T-helper 2 cell treated with Interferon-gamma antibody and Interleukin-4, amounts not matched to agents 5 μg/mL and 100 μg/mL, for 36 hours (primary cell): ENCODE results near the gene CPLX3.

Experiments used
- DNase-seq: peaks from one replicate; pipeline ENCODE4 v3.0.0; 2021; ENCODE audit warnings: low spot score
- H3K27ac Mint-ChIP-seq: one replicate; pipeline ENCODE4 v1.8.0; 2021; ENCODE audit warnings: mild to moderate bottlenecking, mixed read lengths
- H3K27me3 Mint-ChIP-seq: one replicate; pipeline ENCODE4 v1.8.0; 2021; ENCODE audit warnings: low read depth, mixed read lengths
- H3K36me3 Mint-ChIP-seq: one replicate; pipeline ENCODE4 v1.8.0; 2021; ENCODE audit warnings: low read depth, mixed read lengths
- H3K4me1 Mint-ChIP-seq: one replicate; pipeline ENCODE4 v1.8.0; 2021; ENCODE audit warnings: low read depth, mixed read lengths
- H3K4me3 Mint-ChIP-seq: one replicate; pipeline ENCODE4 v1.8.0; 2022; ENCODE audit warnings: mild to moderate bottlenecking, moderate library complexity, mixed read lengths
- H3K9me3 Mint-ChIP-seq: one replicate; pipeline ENCODE4 v1.8.0; 2021; ENCODE audit warnings: mixed read lengths

CPLX3 gene

DNA sequence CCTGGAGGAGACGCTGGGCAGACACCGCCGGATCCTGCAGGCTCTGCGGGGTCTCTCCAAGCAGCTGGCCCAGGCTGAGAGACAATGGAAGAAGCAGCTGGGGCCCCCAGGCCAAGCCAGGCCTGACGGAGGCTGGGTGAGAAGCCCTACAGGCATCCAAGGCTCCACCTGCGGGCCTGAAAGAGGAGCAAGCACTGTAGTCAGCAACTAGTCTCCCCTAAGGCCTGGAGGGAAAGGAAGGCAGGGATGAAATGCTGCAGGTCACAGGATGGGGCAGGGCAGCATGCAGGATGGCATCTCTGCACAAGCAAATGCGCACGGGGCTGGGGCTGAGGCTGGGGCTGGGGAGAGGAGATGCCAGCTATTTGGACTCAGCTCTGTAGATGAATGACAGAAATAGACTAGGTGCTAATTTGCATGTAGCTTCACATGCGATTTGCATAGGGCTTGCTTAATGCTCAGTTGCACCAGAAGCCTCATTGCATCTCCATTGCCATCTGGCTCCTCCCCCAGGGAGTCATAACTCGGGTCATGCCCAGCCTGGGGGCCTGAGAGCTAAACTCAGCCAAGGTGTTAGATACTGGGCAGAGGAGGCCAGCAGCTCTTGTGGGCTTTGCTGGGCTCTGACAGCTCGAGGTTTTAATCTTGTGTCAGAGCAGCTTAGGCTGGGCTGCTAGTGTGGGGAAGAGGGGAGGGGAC, 5.2 kb upstream of the CPLX3 start:
- peaks cover 5% of the 10 kb centered on the region for H3K27me3 Mint-ChIP-seq
- peaks cover 11% of the 10 kb centered on the region for H3K4me1 Mint-ChIP-seq
- H3K36me3 Mint-ChIP-seq, result no peaks in the 10 kb centered on the region
- no peak for DNase-seq
- H3K4me3 Mint-ChIP-seq, result no peak overlapping the region
- no peaks in the 10 kb centered on the region for H3K9me3 Mint-ChIP-seq
- H3K27ac Mint-ChIP-seq, result no peak overlapping the region

DNA sequence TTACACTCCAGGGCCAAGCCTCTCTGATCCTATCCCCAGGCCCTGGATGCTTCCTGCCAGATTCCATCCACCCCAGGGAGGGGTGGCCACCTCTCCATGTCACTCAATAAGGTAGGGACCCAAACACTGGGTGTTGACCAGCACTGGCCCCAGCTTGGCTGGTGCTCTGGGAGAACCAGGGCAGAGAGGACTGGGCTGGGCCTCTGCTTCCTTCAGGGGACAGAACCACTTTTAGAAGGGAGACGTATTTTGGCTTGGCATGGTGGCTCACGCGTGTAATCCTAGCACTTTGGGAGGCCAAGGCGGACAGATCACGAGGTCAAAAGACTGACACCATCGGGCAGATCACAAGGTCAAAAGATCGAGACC, 4.7 kb upstream of the CPLX3 start:
- H3K36me3 Mint-ChIP-seq, result no peaks in the 10 kb centered on the region
- no peaks in the 10 kb centered on the region for H3K9me3 Mint-ChIP-seq
- peaks cover 11% of the 10 kb centered on the region for H3K4me1 Mint-ChIP-seq
- DNase-seq, result no peak
- H3K27me3 Mint-ChIP-seq, result peaks cover 5% of the 10 kb centered on the region
- H3K27ac Mint-ChIP-seq, result no peak overlapping the region
- H3K4me3 Mint-ChIP-seq, result no peak overlapping the region

DNA sequence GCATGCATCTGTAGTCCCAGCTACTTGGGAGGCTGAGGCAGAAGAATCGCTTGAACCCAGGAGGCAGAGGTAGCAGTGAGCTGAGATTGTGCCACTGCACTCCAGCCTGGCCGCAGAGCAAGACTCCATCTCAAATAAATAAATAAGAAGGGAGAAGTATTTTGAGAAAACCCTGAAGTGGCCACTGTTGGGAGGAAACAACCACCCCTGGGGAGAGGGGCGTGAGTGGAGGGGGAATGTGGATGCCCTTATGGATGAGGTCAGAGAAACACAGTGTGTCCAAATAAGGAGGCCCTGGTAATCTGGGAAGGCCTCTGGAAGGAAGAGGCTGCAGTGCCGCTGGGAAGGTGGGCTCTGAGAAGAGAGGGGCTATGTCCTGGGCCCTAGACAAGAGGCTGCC, 4.2 kb upstream of the CPLX3 start:
- no peak overlapping the region for H3K27ac Mint-ChIP-seq
- peaks cover 9% of the 10 kb centered on the region for H3K27me3 Mint-ChIP-seq

DNA sequence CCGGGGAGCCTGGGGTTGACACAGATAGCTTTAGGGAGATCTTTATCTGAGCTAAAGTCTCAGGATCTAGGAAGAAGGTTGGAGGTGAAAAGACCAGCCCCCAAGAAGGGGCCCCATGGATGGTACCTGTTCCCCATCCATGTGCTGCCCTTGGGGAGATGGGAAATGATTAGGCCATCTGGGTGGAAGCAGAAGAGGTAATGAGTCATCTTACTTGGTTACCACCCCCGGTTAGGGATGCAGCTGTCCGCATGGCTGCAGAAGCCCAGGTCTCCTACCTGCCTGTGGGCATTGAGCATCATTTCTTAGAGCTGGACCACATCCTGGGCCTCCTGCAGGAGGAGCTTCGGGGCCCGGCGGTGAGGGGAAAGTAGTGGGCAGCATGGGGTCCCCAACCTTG, 3.1 kb upstream of the CPLX3 start:
- H3K36me3 Mint-ChIP-seq, result no peaks in the 10 kb centered on the region
- H3K4me1 Mint-ChIP-seq, result peaks cover 8% of the 10 kb centered on the region
- no peak overlapping the region for H3K4me3 Mint-ChIP-seq
- no peaks in the 10 kb centered on the region for H3K9me3 Mint-ChIP-seq
- no peak for DNase-seq
- H3K27me3 Mint-ChIP-seq, result peaks cover 17% of the 10 kb centered on the region
- no peak overlapping the region for H3K27ac Mint-ChIP-seq

More for the DNA sequence above, 4.2 kb upstream of the CPLX3 start:
- Mint-ChIP-seq H3K9me3 (no peaks in the 10 kb centered on the region), H3K4me3 (no peak overlapping the region), H3K4me1 (peaks cover 11% of the 10 kb centered on the region), H3K36me3 (no peaks in the 10 kb centered on the region)
- no peak for DNase-seq

DNA sequence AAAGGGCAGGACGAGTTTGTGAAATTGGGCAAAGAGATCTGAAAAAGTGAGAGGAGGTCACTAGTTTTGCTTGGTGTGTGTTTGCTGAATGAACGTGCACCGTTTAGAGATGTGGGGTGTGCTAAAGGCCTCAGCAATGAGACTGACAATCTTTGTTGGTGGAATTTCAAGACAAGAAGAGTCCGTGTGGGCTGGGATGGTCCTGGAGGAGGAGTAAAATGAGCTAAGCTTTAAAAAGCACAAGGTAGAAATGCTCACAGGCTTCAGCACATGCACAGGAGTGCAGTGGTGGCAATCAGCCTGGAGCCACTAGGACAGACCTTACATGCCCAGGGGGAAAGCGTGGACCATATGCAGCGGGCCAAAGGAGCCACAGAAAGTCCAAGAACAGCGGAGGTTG, 1.5 kb upstream of the CPLX3 start:
- Mint-ChIP-seq H3K4me1 (peaks cover 4% of the 10 kb centered on the region), H3K9me3 (no peaks in the 10 kb centered on the region), H3K27ac (no peak overlapping the region), H3K4me3 (no peak overlapping the region), H3K36me3 (no peaks in the 10 kb centered on the region), H3K27me3 (peaks cover 20% of the 10 kb centered on the region)
- DNase-seq, result no peak

DNA sequence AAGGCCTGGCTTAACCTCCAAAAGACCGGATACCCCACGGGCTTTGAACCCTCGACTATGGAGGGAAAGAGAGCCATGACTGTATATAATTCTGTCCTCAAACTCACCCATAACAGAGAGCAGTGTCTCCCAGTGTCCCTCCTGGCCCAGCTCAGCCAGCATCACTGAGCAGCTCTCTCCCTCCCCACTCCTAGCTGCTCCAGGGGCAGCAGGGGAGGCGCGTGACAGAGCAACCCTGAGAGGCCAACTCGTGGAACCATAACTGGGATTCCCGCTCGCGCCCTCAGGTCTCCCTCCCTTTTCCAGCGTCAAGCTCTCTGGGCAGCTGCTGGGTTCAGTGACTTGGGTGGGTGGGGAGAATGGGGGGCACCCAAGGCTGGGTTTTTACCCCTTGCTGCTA, 561 bp upstream of the CPLX3 start:
- DNase-seq, result no peak
- Mint-ChIP-seq H3K4me1 (peaks cover 4% of the 10 kb centered on the region), H3K27me3 (peaks cover 20% of the 10 kb centered on the region), H3K27ac (no peak overlapping the region), H3K36me3 (no peaks in the 10 kb centered on the region), H3K4me3 (no peak overlapping the region), H3K9me3 (no peaks in the 10 kb centered on the region)

DNA sequence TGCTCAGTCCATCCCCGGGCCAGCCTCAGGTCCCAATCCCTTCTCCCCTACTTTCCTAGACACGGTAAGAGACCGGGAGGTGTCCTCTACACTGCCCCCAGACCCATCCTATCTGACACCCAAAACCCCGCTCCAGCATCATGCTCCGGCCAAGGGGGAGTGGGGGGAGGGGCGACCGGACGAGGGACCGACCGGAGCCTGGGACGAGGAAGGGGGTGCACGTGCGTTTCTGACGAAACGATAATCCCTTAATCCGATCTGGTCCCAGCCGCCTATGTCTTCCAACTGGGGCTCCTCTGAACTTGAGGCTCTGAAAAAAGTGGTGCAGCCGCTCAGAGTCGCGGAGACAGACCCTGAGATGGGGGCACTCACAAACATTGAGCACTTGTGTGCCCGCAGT, 494 bp downstream of the CPLX3 start:
- H3K4me3 Mint-ChIP-seq, result no peak overlapping the region

DNA sequence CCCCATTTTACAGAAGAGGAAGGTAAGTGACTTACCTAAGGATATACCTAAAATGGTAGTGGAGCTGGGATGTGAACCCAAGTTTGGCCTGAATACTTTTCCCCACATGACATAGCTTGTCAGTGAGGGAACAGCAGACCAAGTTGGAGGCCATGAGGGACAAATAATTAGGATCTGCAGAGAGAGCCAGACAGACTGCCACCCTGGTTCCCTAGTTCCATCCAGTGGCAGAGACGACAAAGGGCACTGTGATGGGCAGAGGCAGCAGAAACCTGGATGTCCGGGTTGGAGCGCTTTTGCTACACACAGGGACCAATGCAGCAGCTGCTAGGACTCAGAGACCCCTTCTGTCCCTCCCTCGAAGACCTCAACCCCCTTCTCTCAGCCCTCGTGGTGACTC, 1.2 kb downstream of the CPLX3 start:
- peaks cover 4% of the 10 kb centered on the region for H3K4me1 Mint-ChIP-seq
- no peaks in the 10 kb centered on the region for H3K9me3 Mint-ChIP-seq
- H3K4me3 Mint-ChIP-seq, result no peak overlapping the region
- DNase-seq, result no peak
- no peaks in the 10 kb centered on the region for H3K36me3 Mint-ChIP-seq
- peaks cover 20% of the 10 kb centered on the region for H3K27me3 Mint-ChIP-seq
- no peak overlapping the region for H3K27ac Mint-ChIP-seq

More for the DNA sequence above, 494 bp downstream of the CPLX3 start:
- Mint-ChIP-seq H3K27ac (no peak overlapping the region), H3K27me3 (peaks cover 20% of the 10 kb centered on the region), H3K4me1 (peaks cover 4% of the 10 kb centered on the region), H3K36me3 (no peaks in the 10 kb centered on the region), H3K9me3 (no peaks in the 10 kb centered on the region)
- no peak for DNase-seq

DNA sequence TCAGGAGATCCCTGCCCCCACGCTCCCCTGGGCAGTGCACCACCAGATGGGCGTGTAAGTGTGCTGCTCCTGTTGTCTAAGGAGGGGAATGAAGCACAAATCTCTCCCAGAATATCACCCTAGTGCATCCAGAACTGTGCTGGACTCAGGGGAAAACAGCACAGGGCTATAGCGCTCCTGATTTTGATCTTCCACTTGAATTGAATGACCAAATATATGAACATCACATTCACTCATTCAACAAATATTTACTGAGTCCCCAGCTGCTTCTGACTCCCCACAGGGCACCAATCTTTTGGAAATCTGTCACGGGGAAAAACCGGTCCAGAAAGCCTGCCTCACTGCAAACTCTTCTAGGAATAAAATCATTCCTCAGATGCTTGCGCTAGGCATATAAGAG, 2.4 kb downstream of the CPLX3 start:
- H3K9me3 Mint-ChIP-seq, result no peaks in the 10 kb centered on the region
- H3K4me3 Mint-ChIP-seq, result no peak overlapping the region
- no peaks in the 10 kb centered on the region for H3K36me3 Mint-ChIP-seq
- peaks cover 20% of the 10 kb centered on the region for H3K27me3 Mint-ChIP-seq
- peaks cover 4% of the 10 kb centered on the region for H3K4me1 Mint-ChIP-seq
- DNase-seq, result no peak
- no peak overlapping the region for H3K27ac Mint-ChIP-seq

DNA sequence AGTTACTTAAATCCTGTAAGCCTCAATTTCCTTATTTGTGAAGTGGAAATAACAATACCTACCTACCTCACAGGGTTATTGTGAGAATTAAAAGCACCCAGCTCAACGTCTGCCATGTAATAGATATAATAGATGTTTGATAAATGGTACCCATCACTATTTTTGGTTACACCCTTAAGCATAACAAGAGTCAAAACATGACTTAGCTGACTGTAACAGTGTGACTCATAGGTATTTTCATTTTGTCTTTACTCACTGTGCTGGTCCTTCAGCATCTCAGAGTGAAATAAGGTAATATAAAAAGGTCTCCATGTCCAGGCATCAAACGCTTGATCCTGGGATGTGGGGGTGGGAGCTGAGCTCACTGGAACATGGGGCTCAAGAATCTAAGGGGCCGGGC, 3.1 kb downstream of the CPLX3 start:
- DNase-seq, result no peak
- Mint-ChIP-seq H3K4me1 (peaks cover 4% of the 10 kb centered on the region), H3K4me3 (no peak overlapping the region), H3K9me3 (no peaks in the 10 kb centered on the region), H3K27ac (no peak overlapping the region), H3K27me3 (peaks cover 20% of the 10 kb centered on the region), H3K36me3 (no peaks in the 10 kb centered on the region)

DNA sequence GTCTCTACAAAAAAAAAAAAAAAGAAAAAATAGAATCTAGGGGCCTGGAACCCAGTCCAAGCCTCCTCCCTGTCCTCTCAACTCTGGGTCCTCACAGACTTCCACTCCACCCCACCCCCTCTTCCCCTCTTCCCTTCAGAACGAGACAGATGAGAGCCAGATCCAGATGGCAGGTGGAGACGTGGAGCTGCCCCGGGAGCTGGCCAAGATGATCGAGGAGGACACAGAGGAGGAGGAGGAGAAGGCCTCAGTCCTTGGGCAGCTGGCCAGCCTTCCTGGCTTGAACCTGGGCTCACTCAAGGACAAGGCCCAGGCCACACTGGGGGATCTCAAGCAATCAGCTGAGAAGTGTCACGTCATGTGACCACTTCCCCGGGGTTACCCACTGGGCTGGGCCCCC, 3.6 kb downstream of the CPLX3 start:
- H3K27me3 Mint-ChIP-seq, result peaks cover 16% of the 10 kb centered on the region

DNA sequence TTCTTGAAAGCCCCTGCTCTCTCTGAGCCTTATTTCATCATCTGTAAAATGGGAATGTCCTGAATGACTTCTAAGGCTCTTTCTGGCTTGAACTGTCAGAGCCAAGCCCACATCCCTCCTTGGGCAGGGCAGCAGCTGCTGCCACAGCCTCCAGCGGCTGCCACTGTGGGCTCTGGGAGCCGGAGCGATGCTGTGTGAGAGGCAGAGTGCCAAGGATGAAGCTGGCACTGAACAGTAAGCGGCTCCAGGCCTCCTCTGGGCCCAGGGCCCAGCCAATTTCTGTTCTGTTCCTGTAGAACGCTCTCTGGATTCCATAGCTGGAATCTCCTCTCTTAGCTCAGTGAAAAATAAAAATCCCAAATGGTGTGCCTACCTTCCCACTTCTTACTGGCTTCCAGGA, 4.4 kb downstream of the CPLX3 start:
- no peak overlapping the region for H3K4me3 Mint-ChIP-seq
- H3K9me3 Mint-ChIP-seq, result no peaks in the 10 kb centered on the region
- no peak for DNase-seq
- peaks cover 6% of the 10 kb centered on the region for H3K4me1 Mint-ChIP-seq
- H3K36me3 Mint-ChIP-seq, result peaks cover 3% of the 10 kb centered on the region
- H3K27me3 Mint-ChIP-seq, result peaks cover 15% of the 10 kb centered on the region
- no peak overlapping the region for H3K27ac Mint-ChIP-seq

More for the DNA sequence above, 3.6 kb downstream of the CPLX3 start:
- no peaks in the 10 kb centered on the region for H3K9me3 Mint-ChIP-seq
- no peak for DNase-seq
- no peak overlapping the region for H3K4me3 Mint-ChIP-seq
- peaks cover under 1% of the 10 kb centered on the region for H3K36me3 Mint-ChIP-seq
- H3K4me1 Mint-ChIP-seq, result peaks cover 4% of the 10 kb centered on the region
- H3K27ac Mint-ChIP-seq, result no peak overlapping the region

DNA sequence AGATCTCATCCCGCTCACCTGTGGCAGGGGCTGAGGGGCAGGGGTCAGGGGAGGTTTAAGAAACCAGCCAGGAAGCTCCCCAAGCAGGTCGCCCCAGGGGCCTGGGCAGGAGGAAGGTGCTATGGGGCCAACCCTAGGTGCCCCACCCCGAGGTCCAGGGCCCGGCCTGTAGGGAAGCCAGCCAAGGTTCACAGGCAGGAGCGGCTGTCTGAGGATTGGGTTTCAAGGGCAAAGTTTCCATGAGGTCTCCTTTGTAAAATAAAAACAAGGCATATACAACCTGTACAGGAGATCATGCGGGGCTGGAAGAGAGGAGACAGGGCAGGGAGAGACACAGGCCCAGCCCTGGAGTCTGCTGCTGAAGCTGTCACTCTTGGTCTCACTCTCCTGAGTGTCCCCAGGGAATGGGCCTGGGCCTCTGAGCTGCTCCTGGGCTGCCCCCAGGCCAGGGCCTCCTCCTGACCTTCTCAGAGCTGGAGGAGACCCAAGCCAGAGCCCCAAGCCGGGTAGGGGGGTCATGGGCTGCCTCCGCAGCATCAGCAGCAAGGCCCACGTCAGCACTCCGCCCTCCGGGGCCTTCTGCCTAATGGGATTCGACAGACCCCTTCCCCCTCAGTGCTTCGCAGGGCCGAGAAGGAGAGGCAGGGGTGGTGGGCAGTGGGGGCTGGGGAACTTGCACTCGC, 5.5 kb downstream of the CPLX3 start:
- Mint-ChIP-seq H3K9me3 (no peaks in the 10 kb centered on the region), H3K27ac (no peak overlapping the region), H3K27me3 (peaks cover 13% of the 10 kb centered on the region), H3K36me3 (peaks cover 5% of the 10 kb centered on the region), H3K4me3 (no peak overlapping the region), H3K4me1 (peaks cover 6% of the 10 kb centered on the region)
- no peak for DNase-seq

DNA sequence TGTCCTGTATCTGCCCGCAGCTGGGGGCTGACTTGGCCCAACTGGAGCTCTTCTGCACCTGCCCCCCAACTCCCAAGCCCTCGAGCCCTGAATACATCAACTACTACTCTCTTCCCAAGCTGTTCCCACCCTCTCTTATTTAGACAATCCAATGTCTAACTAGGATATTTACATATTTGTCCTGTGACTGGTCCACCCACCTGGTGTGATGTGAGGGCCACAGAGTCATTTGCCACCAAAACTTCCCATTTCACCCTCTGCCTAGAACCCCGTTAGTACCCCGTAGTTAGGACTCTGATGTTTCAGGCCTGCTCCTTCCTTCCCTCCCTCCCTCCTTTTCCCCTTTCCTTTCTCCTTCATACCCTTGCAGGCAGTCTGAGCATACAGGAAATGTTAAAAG, 6.4 kb downstream of the CPLX3 start:
- Mint-ChIP-seq H3K4me1 (peaks cover 6% of the 10 kb centered on the region), H3K9me3 (no peaks in the 10 kb centered on the region), H3K27me3 (peaks cover 6% of the 10 kb centered on the region), H3K27ac (no peak overlapping the region), H3K4me3 (no peak overlapping the region), H3K36me3 (peaks cover 5% of the 10 kb centered on the region)
- no peak for DNase-seq
